Measurements from ENCODE around the gene SLC4A8. TPM values are rescaled to one million over a fixed set of nuclear protein-coding genes. Genes with fewer than 3 reads are reported as not detected.

SLC4A8 gene
- total RNA-seq, 1 donor from 2014 or later = 1.2 TPM

GRCh38 chr12:51393676-51394545 lies 30.7 kb upstream of the SLC4A8 start:
- intact Hi-C loops (cut with DNase I) = no loop called here
- DNase-seq (ENCODE audit: low spot score) (no peak), ATAC-seq (no peak)

DNA sequence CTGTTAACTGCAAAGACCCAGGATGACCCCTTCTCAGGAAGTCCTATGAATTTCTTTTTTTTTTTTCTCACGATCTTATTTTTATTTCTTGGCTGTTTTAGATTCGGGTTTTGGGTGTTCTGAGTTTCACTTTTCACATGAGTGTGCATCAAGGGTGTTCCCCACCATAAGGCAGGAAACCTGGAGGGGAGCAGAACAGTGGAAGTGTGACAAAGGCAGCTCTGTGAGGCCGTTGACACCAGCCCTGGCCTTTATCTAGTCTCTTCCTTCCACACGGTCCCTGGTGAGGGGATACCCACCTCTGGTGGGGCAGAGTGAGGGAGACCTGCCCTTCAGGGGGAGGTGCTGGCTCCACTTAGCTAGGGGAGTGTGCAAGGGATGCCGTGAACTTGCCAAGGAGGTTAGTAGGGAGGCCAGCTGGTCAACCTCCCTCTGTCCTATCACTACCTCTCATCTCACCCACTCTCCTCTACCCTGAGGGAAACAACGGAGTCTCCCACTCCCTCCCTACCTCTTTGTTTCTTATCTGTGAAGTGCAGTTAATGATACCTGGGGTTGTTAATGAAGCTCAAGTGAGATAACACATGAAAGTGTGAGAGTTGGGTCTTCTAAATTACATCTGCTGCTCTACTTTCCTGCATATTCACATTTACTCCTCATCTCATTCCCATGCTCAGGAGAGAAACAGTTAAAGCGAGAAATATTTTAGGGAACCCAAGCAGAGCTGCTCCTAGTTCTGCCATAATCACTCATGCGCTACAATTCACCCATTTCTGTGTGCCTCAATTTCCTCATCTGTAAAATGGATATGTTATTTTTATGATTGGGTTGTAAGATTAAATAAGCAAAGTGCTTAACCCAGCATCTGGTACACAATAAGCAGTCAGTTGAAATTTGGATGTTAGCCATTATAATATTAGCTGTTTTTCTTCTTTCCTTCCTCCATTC lies 29.1 kb upstream of the SLC4A8 start:
- DNase-seq (ENCODE audit: low spot score) (no peak), ATAC-seq (no peak)
- intact Hi-C loops (cut with DNase I) = no loop called here

- intact Hi-C loops (cut with DNase I) = no loop called here
- ATAC-seq = no peak
- no peak for DNase-seq (ENCODE audit: low spot score)
Observed at GRCh38 chr12:51397670-51398069, 27.0 kb upstream of the SLC4A8 start.

DNA sequence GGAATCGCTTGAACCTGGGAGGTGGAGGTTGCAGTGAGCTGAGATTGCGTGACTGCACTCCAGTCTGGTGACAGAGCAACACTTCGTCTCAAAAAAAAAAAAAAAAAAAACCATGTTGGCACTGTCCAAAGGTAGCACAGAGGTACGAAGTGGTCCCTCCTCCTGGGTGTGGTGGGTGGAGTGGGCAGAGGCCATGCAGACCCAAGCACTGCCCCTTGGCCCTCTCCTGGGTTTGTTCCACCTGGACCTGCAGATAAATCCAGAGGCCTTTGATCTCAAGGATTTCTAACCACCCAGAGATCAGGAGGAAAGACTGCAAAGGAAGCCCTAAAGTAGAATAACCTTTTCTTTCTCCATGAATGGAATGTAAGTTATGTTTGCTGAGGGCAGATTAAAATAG lies 24.7 kb upstream of the SLC4A8 start:
- ATAC-seq = no peak
- intact Hi-C loops (cut with DNase I) = no loop called here

GRCh38 chr12:51401020-51401419 lies 23.6 kb upstream of the SLC4A8 start:
- ATAC-seq (no peak), DNase-seq (ENCODE audit: low spot score) (no peak)
- intact Hi-C loops (cut with DNase I) = no loop called here

More for the DNA sequence above, 24.7 kb upstream of the SLC4A8 start:
- DNase-seq (ENCODE audit: low spot score) = no peak

- intact Hi-C loops (cut with DNase I) = no loop called here
- ATAC-seq (no peak), DNase-seq (ENCODE audit: low spot score) (no peak)
Observed at GRCh38 chr12:51401486-51401885, 23.1 kb upstream of the SLC4A8 start.

DNA sequence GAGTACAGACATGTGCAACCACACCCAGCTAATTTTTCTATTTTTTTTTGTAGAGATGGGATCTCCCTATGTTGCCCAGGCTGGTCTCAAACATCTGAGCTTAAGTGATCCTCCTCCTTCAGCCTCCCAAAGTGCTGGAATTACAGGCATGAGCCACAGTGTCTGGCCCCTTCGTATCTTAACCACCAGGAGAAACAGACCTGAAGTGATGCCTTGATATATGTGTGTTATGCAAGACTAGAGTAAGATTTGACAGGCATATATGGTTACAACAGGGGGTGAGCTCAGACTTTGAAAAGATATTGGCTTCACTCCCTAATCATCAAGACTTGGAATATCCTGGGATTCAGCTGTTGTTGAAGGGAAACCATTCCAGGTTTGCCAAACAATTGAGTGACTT lies 22.7 kb upstream of the SLC4A8 start:
- intact Hi-C loops (cut with DNase I) = no loop called here
- DNase-seq (ENCODE audit: low spot score) = no peak
- ATAC-seq = no peak

- no peak for ATAC-seq
- DNase-seq (ENCODE audit: low spot score) = no peak
- intact Hi-C loops (cut with DNase I) = no loop called here
Observed at GRCh38 chr12:51403159-51403558, 21.5 kb upstream of the SLC4A8 start.

DNA sequence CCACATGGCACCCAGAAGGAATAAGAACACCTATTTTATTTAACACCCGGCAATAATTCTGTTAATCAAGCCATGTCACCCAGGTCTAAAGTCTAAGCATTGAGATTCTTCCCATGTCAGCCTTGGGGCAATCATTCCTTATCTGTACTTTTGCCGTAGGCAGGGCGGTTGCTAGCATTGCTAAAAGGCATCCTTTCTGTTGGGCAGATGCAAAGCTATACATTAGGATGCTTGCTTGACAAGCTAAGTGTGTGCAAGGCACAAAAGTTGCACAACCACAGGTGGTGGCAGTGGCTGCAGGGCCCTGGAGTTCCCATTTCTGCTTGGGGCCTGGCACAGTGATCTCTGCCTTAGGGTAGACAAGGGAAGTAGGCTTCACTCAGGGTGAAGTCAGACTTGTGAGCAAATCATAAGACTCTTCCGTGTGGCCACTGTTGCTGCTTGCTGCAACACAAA lies 20.9 kb upstream of the SLC4A8 start:
- intact Hi-C loops (cut with DNase I) = no loop called here
- peak; percentile 49 for ATAC-seq
- DNase-seq (ENCODE audit: low spot score) = no peak

DNA sequence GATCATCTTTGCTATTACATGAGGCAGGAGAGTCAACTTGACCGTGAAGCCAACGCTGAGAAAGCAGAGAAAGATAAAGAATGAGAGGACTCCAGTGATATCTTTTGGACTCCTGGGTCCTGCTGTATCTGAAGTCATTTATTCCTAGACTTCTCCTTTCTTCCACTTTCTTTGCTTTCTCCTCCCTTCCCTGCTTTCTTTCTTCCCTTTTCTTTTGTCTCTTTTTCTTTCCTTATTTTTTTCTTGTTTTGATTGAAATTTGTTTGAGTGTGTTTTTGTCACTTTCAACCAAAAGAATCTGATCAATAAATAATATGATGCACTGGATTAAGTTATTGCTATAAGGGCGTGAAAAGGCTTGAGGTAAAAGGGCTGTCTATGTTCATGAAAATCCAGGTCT lies 20.0 kb upstream of the SLC4A8 start:
- ATAC-seq (no peak), DNase-seq (ENCODE audit: low spot score) (no peak)
- intact Hi-C loops (cut with DNase I) = no loop called here

GRCh38 chr12:51405801-51406207 lies 18.8 kb upstream of the SLC4A8 start:
- ATAC-seq = no peak
- intact Hi-C loops (cut with DNase I) = no loop called here
- no peak for DNase-seq (ENCODE audit: low spot score)

DNA sequence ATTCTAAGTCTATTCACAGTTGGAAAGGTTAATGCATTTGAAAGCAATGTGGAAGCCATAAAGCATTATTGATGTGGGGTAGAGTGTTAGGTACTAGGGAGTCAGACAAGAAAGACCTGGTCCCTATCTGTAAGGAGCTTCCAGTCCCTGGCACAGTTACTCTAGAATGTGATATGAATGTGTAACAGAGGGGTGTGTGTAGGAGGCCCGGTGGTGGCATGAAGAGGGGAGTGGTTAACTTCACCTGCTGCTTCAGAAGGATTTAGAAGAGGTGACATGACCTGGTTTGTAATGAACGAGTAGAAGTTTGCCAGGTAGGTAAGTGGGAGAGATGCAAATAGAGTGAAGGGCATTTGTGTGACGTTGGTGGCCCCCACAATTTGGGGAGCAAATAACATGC lies 18.3 kb upstream of the SLC4A8 start:
- intact Hi-C loops (cut with DNase I) = no loop called here
- no peak for ATAC-seq
- no peak for DNase-seq (ENCODE audit: low spot score)

- no peak for DNase-seq (ENCODE audit: low spot score)
- no peak for ATAC-seq
- intact Hi-C loops (cut with DNase I) = no loop called here
Observed at GRCh38 chr12:51406859-51407258, 17.8 kb upstream of the SLC4A8 start.

DNA sequence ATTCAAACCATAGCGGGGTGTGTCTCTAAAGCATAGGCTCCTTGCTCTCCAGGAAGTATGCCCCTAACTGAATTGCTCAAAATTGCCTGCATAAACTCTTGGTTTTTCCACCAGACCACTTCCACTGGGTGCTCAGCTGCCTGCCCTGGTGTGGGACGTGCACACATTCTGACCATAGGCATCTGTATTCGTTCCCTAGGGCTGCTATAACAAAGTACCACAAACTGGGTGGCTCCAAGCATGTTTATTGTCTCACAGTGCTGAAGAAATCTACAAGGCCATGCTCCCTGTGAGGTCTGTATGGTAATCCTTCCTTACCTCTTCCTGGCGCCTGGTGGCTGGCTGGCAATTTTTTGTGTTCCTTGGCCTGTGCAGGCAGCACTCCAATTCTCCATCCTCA lies 17.0 kb upstream of the SLC4A8 start:
- DNase-seq (ENCODE audit: low spot score) (no peak), ATAC-seq (no peak)
- intact Hi-C loops (cut with DNase I) = no loop called here

DNA sequence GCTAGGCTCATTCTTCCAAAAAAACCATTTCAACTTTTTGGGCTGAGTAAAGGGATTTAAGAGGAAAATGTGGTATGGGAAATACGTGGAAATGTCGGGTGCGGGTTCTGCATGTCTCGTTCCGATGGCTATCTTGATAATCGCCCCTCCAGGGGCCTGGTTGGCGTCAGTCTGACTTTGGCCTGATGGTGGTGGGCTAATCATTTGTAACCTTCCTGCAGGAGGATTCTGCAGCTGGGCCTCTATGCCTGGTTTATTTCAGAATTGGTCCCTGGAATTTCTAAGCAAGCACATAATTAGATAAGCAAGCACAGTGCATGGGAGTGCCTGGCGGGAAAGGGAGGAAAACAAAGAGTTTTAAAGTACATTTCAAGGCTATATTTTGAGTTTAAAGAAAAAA lies 14.8 kb upstream of the SLC4A8 start:
- DNase-seq (ENCODE audit: low spot score) (no peak), ATAC-seq (no peak)
- intact Hi-C loops (cut with DNase I) = no loop called here

DNA sequence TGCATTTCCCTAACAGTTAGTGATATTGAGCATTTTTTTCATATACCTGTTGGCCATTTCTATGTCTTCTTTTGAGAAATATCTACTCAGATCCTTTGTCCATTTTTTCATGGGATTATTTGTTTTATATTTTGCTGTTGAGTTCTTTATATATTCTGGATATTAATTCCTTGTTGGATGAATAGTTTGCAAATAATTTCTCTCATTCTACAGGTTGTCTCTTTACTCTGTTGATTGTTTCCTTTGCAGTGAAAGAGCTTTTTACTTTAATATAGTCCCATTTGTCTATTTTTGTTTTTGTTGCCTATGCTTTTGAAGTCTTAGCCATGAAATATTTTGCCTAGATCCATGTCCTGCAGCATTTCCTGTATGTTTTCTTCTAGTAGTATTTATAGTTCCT lies 11.5 kb upstream of the SLC4A8 start:
- intact Hi-C loops (cut with DNase I) = no loop called here
- DNase-seq (ENCODE audit: low spot score) = no peak
- ATAC-seq = no peak

DNA sequence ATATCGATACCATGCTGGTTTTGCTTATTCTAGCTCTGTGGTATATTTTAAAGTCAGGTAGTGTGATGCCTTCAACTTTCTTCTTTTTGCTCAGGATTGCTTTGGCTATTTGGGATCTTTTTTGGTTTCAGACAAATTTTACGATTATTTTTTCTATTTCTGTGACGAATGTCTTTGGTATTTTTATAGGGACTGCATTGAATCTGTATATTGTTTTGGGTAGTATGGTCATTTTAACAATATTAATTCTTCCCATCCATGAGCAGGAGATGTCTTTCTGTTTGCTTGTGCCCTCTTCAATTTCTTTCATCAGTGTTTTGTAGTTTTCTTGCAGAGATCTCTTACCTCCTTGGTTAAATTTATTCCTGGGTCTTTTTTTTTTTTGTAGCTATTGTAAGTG lies 10.8 kb upstream of the SLC4A8 start:
- ATAC-seq (no peak), DNase-seq (ENCODE audit: low spot score) (no peak)
- intact Hi-C loops (cut with DNase I) = no loop called here

GRCh38 chr12:51415931-51416330 lies 8.7 kb upstream of the SLC4A8 start:
- ATAC-seq (no peak), DNase-seq (ENCODE audit: low spot score) (no peak)
- intact Hi-C loops (cut with DNase I) = no loop called here

- intact Hi-C loops (cut with DNase I) = no loop called here
- no peak for DNase-seq (ENCODE audit: low spot score)
- no peak for ATAC-seq
Observed at GRCh38 chr12:51417826-51418225, 6.8 kb upstream of the SLC4A8 start.
